Right cardiac atrium (tissue), 5 donors: Measurements from ENCODE around the gene BBS7. TPM values are rescaled to one million over a fixed set of nuclear protein-coding genes. Genes with fewer than 3 reads are reported as not detected.

Experiments used
- ATAC-seq, 2 donors: fragments of 200-7000 bp; cut with Tn5 transposase; one replicate each; pipeline versions ENCODE4 v1.8.0 to v1.9.1; 2020; ENCODE audit warnings: moderate library complexity in 2 of 2, mild to moderate bottlenecking in 1 of 2
- DNase-seq, 3 donors: peaks; one replicate each; pipeline ENCODE4 v3.0.0-alpha.2; 2020
- H3K27ac ChIP-seq: one replicate; pipeline ENCODE4 v1.5.1; 2013; ENCODE audit warnings: mild to moderate bottlenecking, low read length, control low read depth, moderate library complexity
- H3K27me3 ChIP-seq: one replicate; pipeline ENCODE4 v1.6.1; 2013; ENCODE audit not compliant: control insufficient read depth, insufficient read depth
- H3K4me1 ChIP-seq: one replicate; pipeline ENCODE4 v1.6.1; 2013; ENCODE audit warnings: low read length; ENCODE audit not compliant: control insufficient read depth, insufficient read depth
- H3K4me3 ChIP-seq: one replicate; pipeline ENCODE4 v1.5.1; 2013; ENCODE audit warnings: low read length, control low read depth
- H3K9me3 ChIP-seq: one replicate; pipeline ENCODE4 v1.6.1; 2013; ENCODE audit warnings: low read length; ENCODE audit not compliant: control insufficient read depth
- WGBS: extraction: QIAGEN DNeasy Blood & Tissue Kit; methylation state at CpG from one replicate; pipeline ENCODE4 v1.1.7; 2013; 5-methylcytosine and 5-hydroxymethylcytosine counted together
- intact Hi-C, 4 donors: fragments of 100-400 bp; cut with DNase I; formaldehyde crosslinking; loops; one replicate each; pipeline versions ENCODE4 v1.11.0 to v1.14.0; 2022 to 2023
- polyA plus RNA-seq: library from polyadenylated mRNA; stranded (reverse); fragments of 200-250 nt; gene quantifications from one replicate; pipeline ENCODE4 v1.2.3, GENCODE V29; 2013
- total RNA-seq, 4 donors: library from RNA; stranded (reverse); fragmentation: NEBNext Ultra II Directional; extraction: Animal tissue kit (Norgen Biotek cat#: 25700); gene quantifications; one replicate each; pipeline ENCODE4 v1.2.1, GENCODE V29; 2021
- donor health status: healthy with polysubstance abuse.
- donor health status: DM: no; HTN: yes; CAD: no.
- donor health status: DM: no; HTN: no; CAD: no.
- donor health status: DM: no; HTN: yes; CAD: no; lungs with severe emphysema.
- donor health status: DM: yes; HTN: yes; CAD: no.

The BBS7 gene
- total and polyA plus RNA-seq, 5 donors = 3.5 to 10.2 (median 8.0) TPM

GRCh38 chr4:121824950-121825349 is 45.3 kb downstream of the BBS7 start:
- Histone ChIP-seq H3K4me3 (no peak overlapping the region), H3K27ac (no peak overlapping the region), H3K27me3 (no peaks in the 10 kb centered on the region), H3K4me1 (no peaks in the 10 kb centered on the region), H3K9me3 (no peaks in the 10 kb centered on the region)
- ATAC-seq (no peak), DNase-seq (no peak)
- 40% methylated on average over 2 of the region's 2 CpGs for WGBS
- intact Hi-C loops = no loop called here

GRCh38 chr4:121824171-121824527 is 46.1 kb downstream of the BBS7 start:
- no peaks in the 10 kb centered on the region for H3K4me1 ChIP-seq
- peak overlapping the region; percentile 71 for H3K4me3 ChIP-seq
- ATAC-seq = no peak
- peak overlapping the region; percentile 61 for H3K27ac ChIP-seq
- intact Hi-C loops = no loop called here
- 5% methylated on average over 8 of the region's 8 CpGs for WGBS
- DNase-seq = no peak
- H3K27me3 ChIP-seq = no peaks in the 10 kb centered on the region
- no peaks in the 10 kb centered on the region for H3K9me3 ChIP-seq

GRCh38 chr4:121823505-121824170 is 46.6 kb downstream of the BBS7 start, which contains the start of gene CCNA2:
CCNA2 (minus strand) TSS chr4:121823883; CDS start chr4:121823628, 255 bp downstream.
- DNase-seq = peak; percentile 96 to 98 (median 97)
- intact Hi-C loops = no loop called here
- H3K4me1 ChIP-seq = no peaks in the 10 kb centered on the region
- H3K4me3 ChIP-seq = peak within 1 kb of the TSS; percentile 71
- H3K9me3 ChIP-seq = no peaks in the 10 kb centered on the region
- peak within 1 kb of the TSS; percentile 61 for H3K27ac ChIP-seq
- under 1% methylated on average over 63 of the region's 63 CpGs for WGBS
- peak; percentile 100 for ATAC-seq
- H3K27me3 ChIP-seq = no peaks in the 10 kb centered on the region

GRCh38 chr4:121822796-121823504 is 47.3 kb downstream of the BBS7 start:
- Histone ChIP-seq H3K27ac (no peak overlapping the region), H3K4me1 (no peaks in the 10 kb centered on the region), H3K4me3 (peak overlapping the region; percentile 52), H3K9me3 (no peaks in the 10 kb centered on the region), H3K27me3 (no peaks in the 10 kb centered on the region)
- intact Hi-C loops = no loop called here
- WGBS = 1% methylated on average over 30 of the region's 30 CpGs
- DNase-seq = peak in 2 of 3 donors; percentile 22 to 61
- ATAC-seq = peak; percentile 10 to 34

- intact Hi-C loops = no loop called here
- no peak for ATAC-seq
- Histone ChIP-seq H3K27me3 (no peaks in the 10 kb centered on the region), H3K9me3 (no peaks in the 10 kb centered on the region), H3K4me1 (no peaks in the 10 kb centered on the region), H3K27ac (no peak overlapping the region), H3K4me3 (no peak overlapping the region)
- no peak for DNase-seq
- 86% methylated on average over 1 of the region's 1 CpG for WGBS
Observed at GRCh38 chr4:121822047-121822446, 48.2 kb downstream of the BBS7 start.

- WGBS = 70% methylated on average over 1 of the region's 1 CpG
- Histone ChIP-seq H3K4me3 (no peak overlapping the region), H3K27ac (no peak overlapping the region), H3K4me1 (no peaks in the 10 kb centered on the region), H3K27me3 (no peaks in the 10 kb centered on the region), H3K9me3 (no peaks in the 10 kb centered on the region)
- ATAC-seq (no peak), DNase-seq (no peak)
- intact Hi-C loops = no loop called here
Observed at GRCh38 chr4:121819216-121819965, 50.9 kb downstream of the BBS7 start.

GRCh38 chr4:121818215-121818614 is 52.1 kb downstream of the BBS7 start:
- 58% methylated on average over 1 of the region's 1 CpG for WGBS
- no peak for ATAC-seq
- H3K4me3 ChIP-seq = no peak overlapping the region

GRCh38 chr4:121817701-121818100 is 52.6 kb downstream of the BBS7 start:
- Histone ChIP-seq H3K27me3 (no peaks in the 10 kb centered on the region), H3K4me3 (no peak overlapping the region), H3K27ac (no peak overlapping the region), H3K9me3 (no peaks in the 10 kb centered on the region), H3K4me1 (no peaks in the 10 kb centered on the region)
- DNase-seq (no peak), ATAC-seq (no peak)
- intact Hi-C loops = no loop called here
- WGBS = 78% methylated on average over 1 of the region's 1 CpG

More at GRCh38 chr4:121818215-121818614, 52.1 kb downstream of the BBS7 start:
- no peaks in the 10 kb centered on the region for H3K9me3 ChIP-seq
- intact Hi-C loops = no loop called here
- DNase-seq = no peak
- H3K4me1 ChIP-seq = no peaks in the 10 kb centered on the region
- H3K27ac ChIP-seq = no peak overlapping the region
- H3K27me3 ChIP-seq = no peaks in the 10 kb centered on the region

- no peak overlapping the region for H3K27ac ChIP-seq
- no peaks in the 10 kb centered on the region for H3K27me3 ChIP-seq
- H3K9me3 ChIP-seq = no peaks in the 10 kb centered on the region
- intact Hi-C loops = no loop called here
- H3K4me1 ChIP-seq = no peaks in the 10 kb centered on the region
- ATAC-seq (no peak), DNase-seq (no peak)
- no peak overlapping the region for H3K4me3 ChIP-seq
- WGBS = 91% methylated on average over 3 of the region's 3 CpGs
Observed at GRCh38 chr4:121817006-121817405, 53.3 kb downstream of the BBS7 start.

- H3K27me3 ChIP-seq = no peaks in the 10 kb centered on the region
- WGBS = 84% methylated on average over 2 of the region's 2 CpGs
- no peaks in the 10 kb centered on the region for H3K9me3 ChIP-seq
- intact Hi-C loops = no loop called here
- H3K27ac ChIP-seq = no peak overlapping the region
- no peaks in the 10 kb centered on the region for H3K4me1 ChIP-seq
- ATAC-seq (no peak), DNase-seq (no peak)
- no peak overlapping the region for H3K4me3 ChIP-seq
Observed at GRCh38 chr4:121814756-121815155, 55.5 kb downstream of the BBS7 start.

GRCh38 chr4:121811122-121811521 is 59.2 kb downstream of the BBS7 start:
- intact Hi-C loops = no loop called here
- ATAC-seq (no peak), DNase-seq (no peak)
- no peaks in the 10 kb centered on the region for H3K9me3 ChIP-seq
- H3K4me3 ChIP-seq = no peak overlapping the region
- no peak overlapping the region for H3K27ac ChIP-seq
- H3K4me1 ChIP-seq = no peaks in the 10 kb centered on the region
- no peaks in the 10 kb centered on the region for H3K27me3 ChIP-seq
